Muscle of leg (tissue), 11 donors: ENCODE data around the gene EPX. TPM values are rescaled to one million over a fixed set of nuclear protein-coding genes. Genes with fewer than 3 reads are reported as not detected.
A peak's percentile ranks its signal among the peaks of the same experiment; 100 is the strongest.

Experiments used
- DNase-seq: peaks from one replicate; pipeline ENCODE4 v3.0.0; 2013
- H3K27ac ChIP-seq: one replicate; pipeline ENCODE4 v1.5.1; 2013; ENCODE audit warnings: mild to moderate bottlenecking, low read length, control low read depth
- H3K27me3 ChIP-seq: one replicate; pipeline ENCODE4 v1.6.1; 2013; ENCODE audit warnings: low read length; ENCODE audit not compliant: control insufficient read depth, insufficient read depth
- H3K36me3 ChIP-seq: one replicate; pipeline ENCODE4 v1.6.1; 2013; ENCODE audit warnings: low read length; ENCODE audit not compliant: control insufficient read depth, insufficient read depth
- H3K4me1 ChIP-seq: one replicate; pipeline ENCODE4 v1.6.1; 2013; ENCODE audit warnings: low read length; ENCODE audit not compliant: control insufficient read depth, insufficient read depth
- H3K4me3 ChIP-seq: one replicate; pipeline ENCODE4 v1.5.1; 2013; ENCODE audit warnings: low read length, control low read depth
- H3K9me3 ChIP-seq: replicated peaks from 2 replicates; pipeline ENCODE4 v1.6.1; 2013; ENCODE audit warnings: low read depth, low read length; ENCODE audit not compliant: control insufficient read depth
- WGBS: methylation state at CpG from one replicate; pipeline ENCODE4 v1.1.5; 2013; ENCODE audit warnings: missing lambda C conversion rate; ENCODE audit not compliant: insufficient coverage; 5-methylcytosine and 5-hydroxymethylcytosine counted together
- polyA plus RNA-seq, 8 donors: library from polyadenylated mRNA; unstranded; fragments of 120-200 nt; gene quantifications; one replicate each; pipeline versions ENCODE4 v1.2.1 to v1.2.3, GENCODE V29; 2013; ENCODE audit warnings: inconsistent platforms in 1 of 8, low replicate concordance in 1 of 8; ENCODE audit not compliant: insufficient read length in 8 of 8, insufficient read depth in 1 of 8
- total RNA-seq: library from RNA; stranded (reverse); fragments of 120-200 nt; gene quantifications from one replicate; pipeline ENCODE4 v1.2.4, GENCODE V29; 2013

The EPX gene
- total and polyA plus RNA-seq, 9 donors: 0.09 to 1.0 (median 0.35) TPM

DNA sequence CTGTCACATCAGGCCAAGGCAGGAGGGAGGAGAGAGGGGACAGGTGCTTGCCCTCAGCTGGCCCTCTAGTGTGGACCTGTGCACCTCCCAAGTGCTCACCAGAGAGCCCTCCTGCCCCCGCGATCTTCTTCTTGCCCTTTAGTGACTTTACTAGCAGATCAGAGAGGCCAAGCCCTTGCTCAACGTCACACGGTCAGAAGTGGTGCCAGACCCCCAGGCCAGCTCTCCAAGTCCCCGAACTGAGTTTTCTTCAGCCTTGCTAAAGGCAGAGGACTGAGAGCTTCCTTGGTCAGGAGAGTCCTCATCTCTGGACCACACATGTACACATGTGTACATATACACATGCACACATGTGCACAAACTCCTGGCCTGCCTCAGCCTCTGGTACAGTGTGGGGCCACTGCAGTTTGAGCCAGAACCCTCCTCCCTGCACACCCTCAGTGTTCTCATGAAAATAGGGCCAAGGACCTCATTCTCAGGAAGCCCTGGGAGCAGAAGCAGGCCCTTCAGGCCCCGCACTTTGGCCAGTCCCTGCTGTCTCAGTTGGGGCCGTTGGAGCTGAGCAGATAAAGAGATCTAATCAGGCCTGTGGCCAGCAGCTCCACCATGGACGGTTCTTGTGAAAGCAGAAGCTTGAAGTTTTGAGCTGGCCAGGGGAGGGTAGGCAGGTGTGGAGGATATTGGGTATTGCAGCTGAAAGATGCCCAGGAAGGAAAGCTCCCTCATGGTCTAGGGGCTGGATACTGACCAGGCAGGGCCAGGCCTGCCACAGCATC is 7.4 kb upstream of the EPX start:
- Histone ChIP-seq H3K36me3 (no peaks in the 10 kb centered on the region), H3K27me3 (peaks cover 10% of the 10 kb centered on the region), H3K9me3 (no peaks in the 10 kb centered on the region), H3K27ac (no peak overlapping the region), H3K4me1 (peaks cover 5% of the 10 kb centered on the region), H3K4me3 (no peak overlapping the region)
- no peak for DNase-seq
- 70% methylated on average over 8 of the region's 8 CpGs for whole genome bisulfite sequencing

DNA sequence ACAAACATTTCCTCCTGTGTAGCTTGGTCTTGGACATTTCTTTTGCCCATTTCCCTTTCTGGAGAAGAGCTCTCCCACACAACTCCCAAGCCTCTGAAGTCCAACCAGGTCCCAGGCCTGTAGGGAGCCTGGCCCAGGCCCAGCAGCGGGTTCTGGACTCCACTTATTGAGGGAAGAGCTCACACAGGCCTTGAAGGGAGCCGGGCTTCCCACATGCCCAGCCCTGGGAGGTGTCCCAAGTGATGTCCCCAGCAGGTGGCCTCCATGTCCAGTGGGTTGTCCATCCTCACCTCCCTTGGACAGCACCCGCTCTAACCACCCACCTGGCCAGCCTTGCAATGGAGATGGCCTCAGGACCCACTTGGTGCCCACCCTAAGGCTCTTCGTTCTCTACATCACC is 5.9 kb upstream of the EPX start:
- H3K4me3 ChIP-seq: no peak overlapping the region
- no peaks in the 10 kb centered on the region for H3K36me3 ChIP-seq
- no peak overlapping the region for H3K27ac ChIP-seq
- H3K27me3 ChIP-seq: peaks cover 14% of the 10 kb centered on the region
- 88% methylated on average over 3 of the region's 4 CpGs for WGBS
- no peaks in the 10 kb centered on the region for H3K9me3 ChIP-seq
- peaks cover 5% of the 10 kb centered on the region for H3K4me1 ChIP-seq
- DNase-seq: no peak

DNA sequence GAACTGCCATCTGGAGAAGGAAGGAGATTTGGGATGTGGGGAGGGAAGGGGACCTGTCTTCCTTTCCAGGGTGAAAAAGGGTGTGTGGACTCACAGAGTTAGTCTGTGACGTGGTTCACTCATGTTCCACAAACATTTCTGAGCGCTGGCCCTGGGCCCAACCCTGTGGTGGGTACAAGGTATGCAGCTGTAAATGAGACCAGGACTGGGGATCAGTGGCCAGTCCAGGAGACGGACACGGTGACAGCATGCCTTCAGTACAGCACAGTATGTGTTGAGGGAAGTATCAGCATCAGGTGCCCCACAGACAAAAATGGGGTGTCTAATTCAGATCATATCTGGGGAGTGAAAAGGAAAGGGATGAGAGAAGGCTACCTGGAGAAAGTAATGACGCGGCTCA is 5.5 kb upstream of the EPX start:
- Histone ChIP-seq H3K9me3 (no peaks in the 10 kb centered on the region), H3K27me3 (peaks cover 15% of the 10 kb centered on the region), H3K27ac (no peak overlapping the region), H3K36me3 (no peaks in the 10 kb centered on the region), H3K4me1 (peaks cover 5% of the 10 kb centered on the region), H3K4me3 (no peak overlapping the region)
- WGBS: 83% methylated on average over 6 of the region's 6 CpGs
- DNase-seq: no peak

DNA sequence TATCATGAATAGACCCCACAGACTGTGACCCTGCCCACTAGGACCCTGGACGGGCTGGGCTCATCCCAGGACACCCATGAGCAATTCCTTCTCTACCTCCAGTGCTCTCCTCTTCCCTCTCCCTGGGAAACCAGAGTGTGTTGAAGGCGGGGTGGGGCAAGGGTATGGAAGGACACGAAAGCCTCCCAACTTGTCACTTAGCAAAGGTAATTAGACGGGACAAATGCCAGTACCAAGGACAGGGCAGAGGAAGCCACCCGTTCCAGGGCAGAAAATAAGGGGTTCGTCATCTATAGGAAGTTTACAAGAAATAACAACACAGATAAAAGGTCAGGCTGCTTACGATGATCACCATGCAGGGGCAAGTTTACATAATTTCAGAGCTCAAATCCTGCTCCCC is 4.9 kb upstream of the EPX start:
- Histone ChIP-seq H3K27ac (no peak overlapping the region), H3K27me3 (peaks cover 15% of the 10 kb centered on the region), H3K36me3 (no peaks in the 10 kb centered on the region), H3K4me3 (no peak overlapping the region), H3K9me3 (no peaks in the 10 kb centered on the region), H3K4me1 (peaks cover 5% of the 10 kb centered on the region)
- 80% methylated on average over 1 of the region's 7 CpGs for WGBS
- no peak for DNase-seq

DNA sequence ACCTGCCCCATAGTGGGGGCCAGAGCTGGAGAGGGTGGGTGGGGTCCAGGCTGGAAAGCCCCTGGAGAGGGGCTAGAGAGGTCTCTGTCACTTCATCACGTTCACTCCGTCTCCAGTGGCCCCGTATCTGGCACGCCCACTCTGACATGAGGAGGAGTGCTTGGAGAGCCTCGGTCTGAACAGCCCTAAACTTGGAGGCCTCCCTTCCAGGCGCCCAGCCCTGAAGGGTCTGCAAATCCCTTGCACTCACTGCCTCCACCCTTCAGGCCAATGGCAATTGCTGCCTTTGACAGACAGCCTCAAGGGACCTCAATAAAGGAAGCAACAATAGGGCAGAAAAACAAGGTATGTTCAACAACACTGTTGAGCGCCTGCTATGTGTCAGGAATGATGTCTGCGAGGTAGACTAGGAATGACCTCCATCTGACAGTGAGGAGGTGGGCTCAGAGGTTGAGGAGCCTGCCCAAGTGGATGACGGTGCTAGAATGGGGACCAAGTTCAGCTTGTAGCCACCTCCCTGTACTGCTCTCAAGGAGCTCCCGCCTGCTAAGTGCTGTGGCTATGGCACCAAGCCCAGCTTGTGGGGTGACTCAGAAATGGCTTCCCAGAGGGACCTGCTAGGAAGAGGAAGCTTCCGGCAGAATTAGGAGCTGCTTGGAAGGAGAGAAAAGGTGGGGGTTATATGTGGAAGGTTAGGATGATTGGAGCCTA is 2.9 kb upstream of the EPX start:
- Histone ChIP-seq H3K36me3 (no peaks in the 10 kb centered on the region), H3K27ac (no peak overlapping the region), H3K4me3 (no peak overlapping the region), H3K4me1 (peaks cover 5% of the 10 kb centered on the region), H3K27me3 (peaks cover 16% of the 10 kb centered on the region), H3K9me3 (no peaks in the 10 kb centered on the region)
- WGBS: 47% methylated on average over 9 of the region's 11 CpGs
- peak; percentile 57 for DNase-seq

DNA sequence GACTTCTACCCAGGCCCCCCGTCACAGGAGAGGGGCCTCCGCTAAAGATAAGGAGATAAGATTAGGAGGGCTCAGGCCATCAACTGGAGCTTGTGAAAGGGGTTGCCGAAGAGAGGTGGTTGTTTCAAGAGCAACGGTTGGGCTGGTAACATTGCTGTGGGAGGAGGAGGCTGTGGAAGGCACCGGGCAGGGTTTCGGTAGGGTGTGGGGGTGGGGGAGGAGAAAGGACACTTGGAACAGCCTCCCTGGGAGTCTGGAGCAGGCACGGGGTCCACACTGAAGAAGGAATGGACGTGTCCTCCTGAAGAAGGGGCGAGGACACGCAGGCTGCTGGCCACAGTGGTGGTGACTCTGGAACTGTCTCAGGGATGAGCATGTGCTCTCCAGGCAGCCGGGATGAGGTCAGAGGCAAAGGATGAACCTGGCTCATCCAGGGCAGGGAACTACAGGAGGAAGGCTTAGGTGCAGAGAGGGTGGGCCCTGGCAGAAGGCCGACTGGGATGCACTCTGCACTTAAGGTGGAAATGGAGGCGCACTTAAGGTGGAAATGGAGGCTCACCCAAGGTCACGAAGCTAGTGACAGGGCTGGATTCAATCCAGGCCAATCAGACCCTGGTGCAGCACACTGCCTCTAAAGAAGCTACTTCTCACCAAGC is 1.2 kb upstream of the EPX start:
- Histone ChIP-seq H3K4me3 (no peak overlapping the region), H3K36me3 (no peaks in the 10 kb centered on the region), H3K27ac (no peak overlapping the region), H3K27me3 (peaks cover 16% of the 10 kb centered on the region), H3K4me1 (peaks cover 5% of the 10 kb centered on the region), H3K9me3 (no peaks in the 10 kb centered on the region)
- WGBS: 26% methylated on average over 12 of the region's 14 CpGs
- DNase-seq: no peak

DNA sequence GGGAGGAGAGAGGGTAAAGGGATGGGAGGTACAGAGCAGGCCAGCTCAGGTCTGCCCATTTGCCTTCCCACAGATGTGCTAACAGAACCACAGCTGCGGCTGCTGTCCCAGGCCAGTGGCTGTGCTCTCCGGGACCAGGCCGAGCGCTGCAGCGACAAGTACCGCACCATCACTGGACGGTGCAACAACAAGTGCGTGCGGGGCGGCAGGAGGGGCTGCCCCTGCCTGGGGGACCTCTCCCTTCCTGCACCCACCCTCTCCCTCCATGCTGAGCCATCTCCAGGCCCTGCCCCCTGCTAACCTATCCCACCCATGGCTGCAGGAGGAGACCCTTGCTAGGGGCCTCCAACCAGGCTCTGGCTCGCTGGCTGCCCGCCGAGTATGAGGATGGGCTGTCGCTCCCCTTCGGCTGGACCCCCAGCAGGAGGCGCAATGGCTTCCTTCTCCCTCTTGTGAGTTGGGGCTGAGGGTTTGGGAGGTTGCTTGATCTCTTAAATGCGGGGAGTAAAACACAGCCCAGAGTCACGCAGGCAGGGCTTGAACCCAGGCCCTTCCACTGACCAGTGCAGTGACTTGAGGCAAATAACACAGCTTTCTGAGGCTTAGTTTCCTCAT is 1.2 kb downstream of the EPX start:
- Histone ChIP-seq H3K9me3 (no peaks in the 10 kb centered on the region), H3K4me1 (peaks cover 5% of the 10 kb centered on the region), H3K27me3 (peaks cover 13% of the 10 kb centered on the region), H3K4me3 (no peak overlapping the region), H3K36me3 (no peaks in the 10 kb centered on the region), H3K27ac (no peak overlapping the region)
- WGBS: 54% methylated on average over 11 of the region's 18 CpGs
- DNase-seq: no peak

DNA sequence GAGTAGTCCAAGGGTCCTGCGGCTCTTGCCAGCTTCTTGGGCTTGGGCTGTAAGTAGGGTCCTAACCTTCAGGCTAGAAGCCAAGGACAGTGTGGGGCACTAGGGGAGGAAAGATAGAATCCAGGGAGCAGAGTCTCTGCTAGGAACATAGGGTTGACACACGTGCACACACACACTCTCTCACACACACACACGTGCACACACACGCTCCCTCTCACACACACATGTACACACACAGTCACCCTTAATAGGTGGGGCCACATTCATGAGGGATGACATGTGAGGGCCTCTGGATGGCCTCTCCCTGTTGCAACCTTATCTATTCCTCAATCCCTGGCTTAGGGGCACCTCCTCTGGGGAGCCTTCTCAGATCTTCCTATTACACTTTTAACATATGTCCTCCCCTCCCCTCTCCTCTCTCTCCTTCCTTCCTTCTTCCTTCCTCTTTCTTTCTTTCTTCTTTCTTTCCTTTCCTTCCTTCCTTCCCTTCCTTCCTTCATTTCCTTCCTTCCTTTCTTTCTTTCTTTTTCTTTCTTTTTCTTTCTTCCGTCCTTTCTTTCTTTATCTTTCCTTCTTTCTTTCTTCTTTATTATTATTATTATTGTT is 3.1 kb downstream of the EPX start:
- Histone ChIP-seq H3K27me3 (peaks cover 6% of the 10 kb centered on the region), H3K36me3 (no peaks in the 10 kb centered on the region), H3K27ac (no peak overlapping the region), H3K4me1 (no peaks in the 10 kb centered on the region), H3K4me3 (no peak overlapping the region), H3K9me3 (no peaks in the 10 kb centered on the region)
- 71% methylated on average over 2 of the region's 5 CpGs for WGBS
- DNase-seq: no peak

DNA sequence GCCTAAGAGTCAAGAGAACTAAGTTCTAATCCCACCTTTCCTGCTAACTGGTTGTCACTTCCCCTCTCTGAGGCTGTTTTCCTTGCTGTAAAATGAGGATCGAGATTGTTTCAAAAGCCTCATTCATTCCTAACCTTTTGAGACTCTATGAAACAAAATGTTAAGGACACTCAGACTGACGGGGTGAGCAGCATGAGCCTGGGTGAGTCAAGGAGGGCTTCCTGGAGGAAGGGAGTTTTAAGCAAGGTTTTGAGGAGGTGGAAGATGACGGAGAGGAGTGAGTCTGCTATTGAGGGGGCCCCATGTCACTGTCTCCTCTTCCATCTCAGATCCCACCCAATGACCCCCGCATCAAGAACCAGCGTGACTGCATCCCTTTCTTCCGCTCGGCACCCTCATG is 4.1 kb downstream of the EPX start:
- no peaks in the 10 kb centered on the region for H3K4me1 ChIP-seq
- DNase-seq: no peak
- no peak overlapping the region for H3K27ac ChIP-seq
- no peaks in the 10 kb centered on the region for H3K36me3 ChIP-seq
- peaks cover 2% of the 10 kb centered on the region for H3K27me3 ChIP-seq
- no peaks in the 10 kb centered on the region for H3K9me3 ChIP-seq
- 90% methylated on average over 4 of the region's 7 CpGs for whole genome bisulfite sequencing
- H3K4me3 ChIP-seq: no peak overlapping the region
